GM12864 (cell line): ENCODE measurements around the gene METAP2.
"Not testable (repeated sequence)": the region's sequence is repeated elsewhere in the genome, so short reads cannot be mapped to it uniquely, and the experiment has no call there.

Experiments
- DNase-seq: peaks from one replicate; pipeline ENCODE4 v3.0.0-alpha.2; 2011; ENCODE audit warnings: low read depth
- H3K4me3 ChIP-seq: 2 replicates; pipeline ENCODE4 v1.5.1; 2011; ENCODE audit warnings: mild to moderate bottlenecking, low read depth, low read length, control low read depth
- CTCF ChIP-seq: IDR thresholded peaks from 2 replicates; pipeline ENCODE4 v1.5.1; 2011; ENCODE audit warnings: low read depth, mild to moderate bottlenecking, moderate library complexity, low read length, control low read depth, inconsistent platforms; ENCODE audit errors: missing control alignments

Gene METAP2

GRCh38 chr12:95439461-95440230, 34.3 kb upstream of the METAP2 start:
- no peak for TF ChIP-seq CTCF
- no peak for DNase-seq
- H3K4me3 ChIP-seq, result no peak overlapping the region

- H3K4me3 ChIP-seq, result no peak overlapping the region
- no peak for TF ChIP-seq CTCF
- no peak for DNase-seq
Measured at GRCh38 chr12:95440401-95440800, 33.6 kb upstream of the METAP2 start.

GRCh38 chr12:95443459-95443858, 30.5 kb upstream of the METAP2 start:
- TF ChIP-seq CTCF, result no peak
- DNase-seq, result no peak
- no peak overlapping the region for H3K4me3 ChIP-seq

- DNase-seq, H3K4me3 ChIP-seq: not testable (repeated sequence)
Measured at GRCh38 chr12:95445099-95445498, 28.9 kb upstream of the METAP2 start.

- DNase-seq, result no peak
- H3K4me3 ChIP-seq, result no peak overlapping the region
- TF ChIP-seq CTCF, result no peak
Measured at GRCh38 chr12:95445884-95446505, 28.0 kb upstream of the METAP2 start.

GRCh38 chr12:95446506-95446900, 27.4 kb upstream of the METAP2 start:
- H3K4me3 ChIP-seq, result no peak overlapping the region
- no peak for DNase-seq
- TF ChIP-seq CTCF, result no peak

GRCh38 chr12:95449656-95450055, 24.3 kb upstream of the METAP2 start:
- not testable (repeated sequence) for H3K4me3 ChIP-seq, DNase-seq

GRCh38 chr12:95452501-95452900, 21.5 kb upstream of the METAP2 start:
- not testable (repeated sequence) for H3K4me3 ChIP-seq, DNase-seq

- H3K4me3 ChIP-seq, DNase-seq: not testable (repeated sequence)
Measured at GRCh38 chr12:95453881-95454280, 20.1 kb upstream of the METAP2 start.

- not testable (repeated sequence) for H3K4me3 ChIP-seq, DNase-seq
Measured at GRCh38 chr12:95454780-95455215, 19.2 kb upstream of the METAP2 start.

- not testable (repeated sequence) for DNase-seq, H3K4me3 ChIP-seq
Measured at GRCh38 chr12:95457605-95458004, 16.3 kb upstream of the METAP2 start.
